GM19023 (cell line): ENCODE measurements around the gene ACSS2.
"Not testable (repeated sequence)": the region's sequence is repeated elsewhere in the genome, so short reads cannot be mapped to it uniquely, and the experiment has no call there.

Experiments used
- ATAC-seq: cut with Tn5 transposase; IDR thresholded peaks from one replicate; pipeline ENCODE4 v1.9.1; 2021; ENCODE audit warnings: mild to moderate bottlenecking, moderate library complexity; ENCODE audit not compliant: unreplicated experiment

Gene ACSS2

DNA sequence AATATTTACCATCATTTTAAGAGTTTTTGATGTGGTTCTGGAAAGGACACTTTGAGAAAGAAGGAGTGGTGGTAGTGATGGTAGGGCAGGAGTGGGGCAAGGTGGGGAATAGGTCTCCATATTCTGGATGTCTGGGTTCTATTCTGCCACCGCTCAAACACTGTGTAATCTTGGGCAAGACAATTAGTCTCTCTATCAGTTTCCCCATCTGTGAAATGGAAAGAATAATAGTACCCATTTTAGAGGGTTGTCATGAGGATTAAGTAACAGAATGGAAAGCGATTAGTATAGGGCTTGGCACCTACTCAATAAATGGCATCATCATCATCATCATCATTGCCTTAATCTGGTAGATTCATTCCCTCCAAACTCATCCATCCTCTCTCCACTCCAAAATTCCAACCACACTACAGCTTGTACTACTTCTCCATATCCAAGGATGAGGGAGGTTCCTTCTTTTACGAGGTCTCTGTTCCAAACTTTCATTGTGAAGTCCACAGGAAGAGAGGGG lies 2.8 kb upstream of the ACSS2 start:
- no peak for ATAC-seq

- no peak for ATAC-seq
Observed at GRCh38 chr20:34874094-34874654, 2.2 kb upstream of the ACSS2 start.

- ATAC-seq = peak; percentile 57
Observed at GRCh38 chr20:34875642-34876405, 588 bp upstream of the ACSS2 start.

GRCh38 chr20:34880215-34880850 lies 3.9 kb downstream of the ACSS2 start:
- ATAC-seq = no peak

DNA sequence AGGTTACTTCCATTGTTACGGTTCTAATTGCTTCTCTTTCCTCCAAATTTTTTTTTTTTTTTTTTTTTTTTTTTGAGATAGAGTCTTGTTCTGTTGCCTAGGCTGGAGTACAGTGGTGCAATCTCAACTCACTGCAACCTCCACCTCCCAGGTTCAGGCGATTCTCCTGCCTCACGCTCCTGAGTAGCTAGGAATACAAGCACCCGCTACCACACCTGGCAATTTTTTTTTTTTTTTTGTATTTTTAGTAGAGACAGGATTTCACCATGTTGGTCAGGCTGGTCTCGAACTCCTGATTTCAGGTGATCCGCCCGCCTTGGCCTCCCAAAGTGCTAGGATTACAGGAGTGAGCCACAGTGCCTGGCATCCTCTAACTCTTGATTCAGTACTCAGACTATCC lies 4.6 kb downstream of the ACSS2 start:
- not testable (repeated sequence) for ATAC-seq

GRCh38 chr20:34881689-34882088 lies 5.3 kb downstream of the ACSS2 start:
- ATAC-seq = no peak

GRCh38 chr20:34883087-34883688 lies 6.8 kb downstream of the ACSS2 start:
- no peak for ATAC-seq

- ATAC-seq = no peak
Observed at GRCh38 chr20:34883809-34884208, 7.4 kb downstream of the ACSS2 start.

DNA sequence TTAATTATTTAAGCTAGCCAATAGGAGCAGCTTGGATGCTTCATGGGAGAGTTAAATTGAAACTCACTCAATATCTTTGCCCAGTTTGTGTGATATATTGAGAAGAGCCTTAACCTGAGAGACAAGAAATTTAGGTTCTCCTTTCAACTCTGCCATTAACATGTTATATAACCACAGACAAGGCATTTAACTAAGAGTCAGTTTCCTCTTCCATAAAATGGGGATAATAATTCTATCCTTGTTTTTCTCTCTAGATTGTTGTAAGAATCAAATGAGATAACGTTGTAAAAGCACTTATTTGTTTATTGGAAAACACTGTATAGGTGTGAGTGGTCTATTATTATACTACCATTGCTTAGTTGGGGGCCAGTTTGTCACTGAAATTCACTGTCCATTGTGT lies 7.8 kb downstream of the ACSS2 start:
- no peak for ATAC-seq

- no peak for ATAC-seq
Observed at GRCh38 chr20:34886122-34886521, 9.7 kb downstream of the ACSS2 start.

DNA sequence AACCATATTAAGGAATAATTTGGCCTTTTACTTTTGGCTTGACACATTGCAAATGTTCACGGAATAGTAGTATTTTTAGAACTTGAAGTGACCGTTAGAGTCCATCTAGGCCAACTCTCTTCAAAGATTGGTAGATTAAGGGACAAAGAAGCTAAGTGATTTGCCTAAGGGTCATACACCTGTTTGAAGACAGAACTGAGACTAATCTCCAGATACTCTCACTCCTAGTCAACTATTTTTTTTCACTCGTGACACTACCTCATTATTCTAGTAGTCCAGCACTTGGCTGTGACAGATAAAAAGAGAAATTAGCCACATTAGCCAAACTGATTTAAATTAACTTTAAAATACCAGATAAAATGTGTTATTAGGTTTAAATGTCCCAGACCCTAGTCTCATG lies 10.6 kb downstream of the ACSS2 start:
- ATAC-seq = no peak

DNA sequence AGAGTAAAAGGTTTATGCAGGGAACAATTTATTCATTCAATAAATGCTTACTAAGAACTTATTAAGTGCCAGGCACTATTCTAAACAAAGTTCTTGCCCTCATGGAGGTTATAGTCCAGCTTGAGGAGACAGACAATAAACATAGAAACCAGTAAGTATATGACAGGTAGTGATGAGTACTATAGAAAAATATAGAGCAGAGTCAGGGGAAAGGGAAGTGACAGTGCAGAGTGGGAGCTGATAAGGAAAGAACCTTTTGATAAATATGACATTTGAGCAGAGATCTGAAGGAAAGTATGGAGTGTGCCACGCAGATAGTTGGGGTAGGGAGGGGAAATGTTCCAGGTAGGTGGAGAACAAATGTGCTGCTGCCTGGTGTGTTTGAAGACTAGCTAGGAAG lies 12.1 kb downstream of the ACSS2 start:
- ATAC-seq = no peak

- ATAC-seq = no peak
Observed at GRCh38 chr20:34891166-34892062, 15.0 kb downstream of the ACSS2 start.

DNA sequence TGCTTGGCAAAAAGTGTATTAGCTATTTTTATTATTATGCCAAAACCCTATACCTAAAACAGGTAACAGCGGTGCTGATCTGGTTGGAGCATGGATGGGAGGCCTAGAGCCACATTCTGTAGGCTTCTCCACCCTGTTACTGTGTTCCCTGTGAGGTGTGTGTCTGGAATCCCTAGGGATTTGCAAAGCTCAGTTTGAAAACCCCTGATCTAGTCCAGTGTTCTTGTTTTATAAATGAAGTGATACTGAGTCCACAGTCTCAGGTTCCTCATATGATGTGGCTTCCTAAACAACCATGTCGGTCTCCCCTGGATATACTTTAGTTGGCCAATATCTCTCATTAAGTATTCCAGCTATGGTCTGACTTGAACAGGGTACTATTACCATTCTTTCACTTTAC lies 16.3 kb downstream of the ACSS2 start:
- ATAC-seq = no peak

DNA sequence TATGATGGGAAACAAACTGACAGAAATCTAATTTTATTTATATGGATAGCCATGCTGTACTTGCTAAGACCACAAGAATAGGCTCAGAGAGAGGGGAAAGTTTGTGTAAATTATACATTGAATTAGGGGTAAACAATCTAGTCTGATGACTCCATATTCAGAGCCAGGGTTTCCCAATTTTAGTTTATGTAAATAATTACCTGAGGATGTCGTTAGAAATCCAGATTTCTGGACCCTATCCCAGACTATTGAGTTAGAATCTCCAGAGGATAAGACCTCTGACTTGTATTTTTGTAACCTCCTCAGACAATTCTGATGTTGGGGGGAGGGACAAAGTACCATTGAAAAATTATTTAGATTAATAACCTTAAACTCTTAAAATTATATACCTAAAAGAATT lies 18.3 kb downstream of the ACSS2 start:
- no peak for ATAC-seq

DNA sequence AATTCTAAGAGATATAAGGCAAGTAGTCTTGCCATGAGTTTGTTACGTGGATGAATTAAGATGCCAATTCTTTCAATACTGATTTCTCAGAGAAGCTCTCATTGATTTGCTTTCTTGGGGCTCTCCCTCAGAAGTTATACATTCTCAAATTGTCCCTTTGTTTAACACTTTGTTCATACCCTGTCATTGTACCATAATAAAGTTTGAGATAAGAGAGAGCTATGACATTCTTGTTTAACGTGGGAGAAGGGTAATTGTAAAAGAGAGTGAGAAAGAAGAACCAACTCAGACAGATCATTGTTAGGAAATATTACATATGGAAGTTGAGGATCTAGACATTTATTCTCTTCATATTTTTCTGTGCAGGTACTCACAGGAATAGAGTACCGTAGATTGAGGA lies 19.1 kb downstream of the ACSS2 start:
- no peak for ATAC-seq

DNA sequence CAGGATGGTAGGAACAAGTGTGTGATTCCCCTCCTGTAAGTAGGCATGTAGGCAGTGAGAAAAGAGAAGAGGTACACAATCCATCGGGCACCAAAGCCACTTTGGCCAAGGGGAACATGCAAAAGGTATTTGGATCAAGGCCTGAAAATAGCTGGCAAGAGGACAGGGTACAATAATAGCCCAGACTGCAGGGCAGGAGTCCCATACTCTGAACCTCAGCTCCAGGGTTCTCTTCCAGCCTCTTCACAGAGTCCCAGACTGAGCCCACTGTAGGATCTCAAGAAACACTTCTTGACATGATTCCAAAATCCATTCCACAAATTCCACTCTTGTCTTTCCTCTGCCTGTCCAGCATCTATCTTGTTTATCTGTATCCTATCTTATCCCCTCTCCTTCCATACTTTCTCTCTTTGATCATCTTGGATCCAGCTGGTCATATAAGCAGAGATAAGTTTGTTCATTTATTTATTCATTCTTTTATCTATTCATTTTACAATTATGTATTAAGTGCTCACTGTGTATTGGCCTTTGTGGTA lies 19.7 kb downstream of the ACSS2 start:
- ATAC-seq = no peak

GRCh38 chr20:34898129-34898528 lies 21.7 kb downstream of the ACSS2 start:
- ATAC-seq = not testable (repeated sequence)

GRCh38 chr20:34898731-34899130 lies 22.3 kb downstream of the ACSS2 start:
- ATAC-seq = not testable (repeated sequence)

GRCh38 chr20:34904202-34904621 lies 27.8 kb downstream of the ACSS2 start:
- ATAC-seq = no peak
